ENCODE data around the gene SLC1A5. TPM values are rescaled to one million over a fixed set of nuclear protein-coding genes. Genes with fewer than 3 reads are reported as not detected.
A peak's percentile ranks its signal among the peaks of the same experiment; 100 is the strongest.

SLC1A5 gene
- total RNA-seq, 6 experiments from 2014 or later: 263 to 310 (median 281) TPM

- Mint-ChIP-seq H3K27ac (no peak overlapping the region), H3K4me3 (no peak overlapping the region), H3K36me3 (ENCODE audit: low read depth) (no peaks in the 10 kb centered on the region), H3K9me3 (no peaks in the 10 kb centered on the region), H3K27me3 (ENCODE audit: insufficient read depth) (no peaks in the 10 kb centered on the region; the same call in 1 of the 2 replicates), H3K4me1 (ENCODE audit: low read depth) (peaks cover 4% of the 10 kb centered on the region)
- TF ChIP-seq CTCF (IDR thresholded peaks at IDR 0.05): no peak
- DNase-seq: peak; percentile 11
Observed at GRCh38 chr19:46818812-46819211, 30.4 kb upstream of the SLC1A5 start.

GRCh38 chr19:46815833-46816627 is 27.6 kb upstream of the SLC1A5 start:
- Mint-ChIP-seq H3K27me3 (ENCODE audit: insufficient read depth) (no peaks in the 10 kb centered on the region; the same call in 1 of the 2 replicates), H3K36me3 (ENCODE audit: low read depth) (no peaks in the 10 kb centered on the region), H3K9me3 (no peaks in the 10 kb centered on the region), H3K4me3 (no peak overlapping the region), H3K4me1 (ENCODE audit: low read depth) (peaks cover 14% of the 10 kb centered on the region), H3K27ac (no peak overlapping the region)
- DNase-seq: no peak
- no peak for TF ChIP-seq CTCF (IDR thresholded peaks at IDR 0.05)

- Mint-ChIP-seq H3K9me3 (no peaks in the 10 kb centered on the region), H3K4me3 (no peak overlapping the region; the same call in 1 of the 2 replicates), H3K4me1 (ENCODE audit: low read depth) (peaks cover 14% of the 10 kb centered on the region), H3K27me3 (ENCODE audit: insufficient read depth) (no peaks in the 10 kb centered on the region; the same call in 1 of the 2 replicates), H3K36me3 (ENCODE audit: low read depth) (no peaks in the 10 kb centered on the region), H3K27ac (peak overlapping the region; percentile 19; the same call in 1 of the 2 replicates)
- TF ChIP-seq CTCF (IDR thresholded peaks at IDR 0.05): no peak
- DNase-seq: peak; percentile 43
Observed at GRCh38 chr19:46813839-46814358, 25.5 kb upstream of the SLC1A5 start.

- Mint-ChIP-seq H3K36me3 (ENCODE audit: low read depth) (no peaks in the 10 kb centered on the region), H3K27me3 (ENCODE audit: insufficient read depth) (no peaks in the 10 kb centered on the region; the same call in 1 of the 2 replicates), H3K27ac (peak overlapping the region; percentile 19; the same call in 1 of the 2 replicates), H3K4me3 (no peak overlapping the region), H3K9me3 (no peaks in the 10 kb centered on the region), H3K4me1 (ENCODE audit: low read depth) (peaks cover 14% of the 10 kb centered on the region)
- DNase-seq: no peak
- no peak for TF ChIP-seq CTCF (IDR thresholded peaks at IDR 0.05)
Observed at GRCh38 chr19:46812977-46813838, 24.8 kb upstream of the SLC1A5 start.

GRCh38 chr19:46809534-46810272 is 21.3 kb upstream of the SLC1A5 start:
- Mint-ChIP-seq H3K9me3 (no peaks in the 10 kb centered on the region), H3K27me3 (ENCODE audit: insufficient read depth) (no peaks in the 10 kb centered on the region), H3K4me3 (no peak overlapping the region), H3K4me1 (ENCODE audit: low read depth) (peaks cover 14% of the 10 kb centered on the region), H3K27ac (no peak overlapping the region), H3K36me3 (ENCODE audit: low read depth) (no peaks in the 10 kb centered on the region)
- DNase-seq: no peak
- TF ChIP-seq CTCF (IDR thresholded peaks at IDR 0.05): no peak
